ENCODE results near the gene OR4E1. TPM values are rescaled to one million over a fixed set of nuclear protein-coding genes. Genes with fewer than 3 reads are reported as not detected.

Gene OR4E1, protein sequence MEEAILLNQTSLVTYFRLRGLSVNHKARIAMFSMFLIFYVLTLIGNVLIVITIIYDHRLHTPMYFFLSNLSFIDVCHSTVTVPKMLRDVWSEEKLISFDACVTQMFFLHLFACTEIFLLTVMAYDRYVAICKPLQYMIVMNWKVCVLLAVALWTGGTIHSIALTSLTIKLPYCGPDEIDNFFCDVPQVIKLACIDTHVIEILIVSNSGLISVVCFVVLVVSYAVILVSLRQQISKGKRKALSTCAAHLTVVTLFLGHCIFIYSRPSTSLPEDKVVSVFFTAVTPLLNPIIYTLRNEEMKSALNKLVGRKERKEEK
- under 1 TPM; 0.07 to 0.11 TPM for total RNA-seq

DNA sequence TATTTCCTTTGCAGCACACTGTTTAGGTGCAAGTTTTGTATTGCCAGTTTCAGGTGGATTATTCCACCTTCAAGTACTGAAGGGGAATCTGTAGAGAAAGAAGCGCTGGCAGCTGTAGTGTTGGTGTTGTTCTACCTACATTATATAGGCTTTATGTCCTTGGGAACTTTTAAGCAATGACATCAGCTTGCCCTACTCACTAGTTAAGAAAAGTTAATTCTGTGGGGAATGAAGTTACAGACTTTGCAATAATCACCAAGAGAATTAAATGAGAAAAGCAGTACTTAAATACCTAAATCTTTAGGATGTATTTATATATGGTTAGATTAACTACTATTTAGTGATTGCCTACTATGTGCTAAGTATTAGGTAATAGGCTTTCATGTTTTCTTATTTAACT lies at the start of gene OR4E1:
TSS of gene OR4E1 (minus strand) at position 101 of the 400 bp plus-strand sequence. CDS start 2,883 bp downstream, outside the sequence.
- ChIA-PET POLR2A (no interaction called here), CTCF (interaction anchor here (0.6 to 1.4 kb wide), 3 partner anchors 15 to 984 kb away, joined by 3 to 4 read pairs (median 3); no protein-coding TSS in a partner anchor)
- no peaks in the 10 kb centered on the region for H3K36me3 Mint-ChIP-seq (ENCODE audit: low read depth)
- intact Hi-C loops (cut with DNase I, micrococcal nuclease) = no loop called here
- no peak within 1 kb of the TSS for H3K4me3 Mint-ChIP-seq
- H3K27me3 Mint-ChIP-seq = peaks cover 19% of the 10 kb centered on the region
- no peaks in the 10 kb centered on the region for H3K4me1 Mint-ChIP-seq
- peaks cover 2% of the 10 kb centered on the region for H3K9me3 Mint-ChIP-seq (ENCODE audit: low read depth)
- H3K27ac Mint-ChIP-seq = no peak within 1 kb of the TSS
- DNase-seq (no peak), ATAC-seq (no peak)

- CTCF ChIA-PET = interaction anchor here (2.1 to 7.4 kb wide), 2 partner anchors 11 to 104 kb away, joined by 5 to 73 read pairs; no protein-coding TSS in a partner anchor
- Mint-ChIP-seq H3K36me3 (ENCODE audit: low read depth) (no peaks in the 10 kb centered on the region), H3K27ac (no peak overlapping the region), H3K9me3 (ENCODE audit: low read depth) (no peaks in the 10 kb centered on the region), H3K27me3 (peaks cover 20% of the 10 kb centered on the region), H3K4me3 (no peak overlapping the region), H3K4me1 (no peaks in the 10 kb centered on the region)
- DNase-seq (no peak), ATAC-seq (no peak)
- intact Hi-C loops (cut with DNase I, micrococcal nuclease) = loop anchor here in 1 of 2 experiments (5.0 kb wide), 2 partner anchors 796 to 816 kb away; no protein-coding TSS in a partner anchor
- POLR2A ChIA-PET = no interaction called here
Measured at GRCh38 chr14:21721504-21721903, 47.9 kb upstream of the OR4E1 start.

DNA sequence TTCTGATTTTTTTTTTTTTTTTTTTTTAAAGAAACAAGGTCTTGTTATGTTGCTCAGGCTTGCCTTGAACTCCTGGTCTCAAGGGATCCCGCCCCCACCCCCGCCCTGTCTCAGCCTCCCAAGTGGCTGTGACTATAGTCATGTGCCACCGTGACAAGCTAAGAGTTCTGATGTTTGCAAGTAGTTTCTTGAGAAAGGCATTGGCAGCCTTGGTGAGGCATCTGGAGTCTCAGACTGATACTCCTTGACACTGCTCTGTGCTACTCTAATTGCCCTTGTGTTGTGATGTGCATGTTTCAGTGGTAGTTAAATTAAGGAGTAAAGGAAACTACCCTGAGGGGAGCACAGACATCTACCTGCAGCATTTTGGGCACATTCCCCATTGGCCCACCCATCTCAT lies 46.2 kb upstream of the OR4E1 start:
- intact Hi-C loops (cut with DNase I, micrococcal nuclease) = loop anchor here (5.0 to 10.0 kb wide), 3 partner anchors 797 to 835 kb away; no protein-coding TSS in a partner anchor
- CTCF ChIA-PET = interaction anchor here (7.4 kb wide), 1 partner anchor 9 kb away, joined by 73 read pairs; no protein-coding TSS in a partner anchor
- POLR2A ChIA-PET = no interaction called here
- Mint-ChIP-seq H3K9me3 (ENCODE audit: low read depth) (no peaks in the 10 kb centered on the region), H3K27me3 (peaks cover 20% of the 10 kb centered on the region), H3K4me3 (no peak overlapping the region), H3K27ac (no peak overlapping the region), H3K4me1 (no peaks in the 10 kb centered on the region), H3K36me3 (ENCODE audit: low read depth) (no peaks in the 10 kb centered on the region)
- ATAC-seq = peak; percentile 32
- peak; percentile 15 for DNase-seq

DNA sequence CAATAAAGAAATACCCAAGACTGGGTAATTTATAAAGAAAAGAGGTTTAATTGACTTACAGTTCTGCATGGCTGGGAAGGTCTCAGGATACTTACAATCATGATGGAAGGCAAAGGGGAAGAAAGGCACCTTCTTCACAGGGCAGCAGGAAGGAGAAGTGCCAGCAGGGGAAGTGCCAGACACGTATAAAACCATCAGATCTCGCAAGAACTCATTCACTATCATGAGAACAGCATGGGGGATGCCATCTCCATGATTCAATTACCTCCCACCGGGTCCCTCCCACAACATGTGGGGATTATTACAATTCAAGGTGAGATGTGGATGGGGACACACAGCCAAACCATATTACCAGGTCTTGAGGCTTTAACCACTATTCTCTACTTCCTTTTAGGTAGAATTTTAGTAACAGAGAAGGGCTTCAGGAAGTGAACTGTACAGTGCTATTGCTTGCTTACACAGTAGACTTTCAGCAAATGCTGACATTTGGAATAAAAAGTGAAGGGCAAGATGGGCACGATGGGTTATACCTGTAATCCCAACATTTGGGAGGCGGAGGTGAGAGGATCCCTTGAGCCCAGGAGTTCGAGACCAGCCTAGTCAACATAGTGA lies 40.8 kb upstream of the OR4E1 start:
- peak; percentile 9 for DNase-seq
- H3K36me3 Mint-ChIP-seq (ENCODE audit: low read depth) = no peaks in the 10 kb centered on the region
- peak; percentile 52 for ATAC-seq
- ChIA-PET POLR2A (no interaction called here), CTCF (no interaction called here)
- no peaks in the 10 kb centered on the region for H3K9me3 Mint-ChIP-seq (ENCODE audit: low read depth)
- peaks cover 3% of the 10 kb centered on the region for H3K4me1 Mint-ChIP-seq
- peaks cover 23% of the 10 kb centered on the region for H3K27me3 Mint-ChIP-seq
- intact Hi-C loops (cut with DNase I, micrococcal nuclease) = loop anchor here in 1 of 2 experiments (10.0 kb wide), 1 partner anchor 840 kb away; no protein-coding TSS in a partner anchor
- H3K4me3 Mint-ChIP-seq = peak overlapping the region; percentile 28
- peak overlapping the region; percentile 16 for H3K27ac Mint-ChIP-seq

DNA sequence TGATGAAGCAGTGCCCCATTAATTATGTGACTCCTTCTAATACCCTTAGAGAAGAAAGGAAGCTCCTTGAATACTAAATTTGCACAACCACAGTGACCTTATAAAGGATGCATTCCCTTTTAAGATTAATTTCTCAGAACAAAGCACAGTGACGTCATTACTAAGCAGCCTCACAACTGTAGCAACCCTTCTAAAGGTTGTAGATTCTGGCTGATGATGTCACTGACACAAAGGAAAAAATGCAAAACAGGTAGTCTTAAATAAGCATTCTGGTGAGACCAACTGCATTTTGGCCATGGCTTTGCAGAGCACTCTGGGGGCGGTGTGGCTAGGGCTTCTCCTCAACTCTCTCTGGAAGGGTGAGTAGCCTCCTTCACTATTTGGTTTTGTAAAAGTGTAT lies 38.4 kb upstream of the OR4E1 start:
- H3K27me3 Mint-ChIP-seq = peaks cover 27% of the 10 kb centered on the region
- H3K36me3 Mint-ChIP-seq (ENCODE audit: low read depth) = peaks cover 6% of the 10 kb centered on the region
- H3K4me3 Mint-ChIP-seq = peak overlapping the region; percentile 60
- intact Hi-C loops (cut with DNase I, micrococcal nuclease) = loop anchor here in 1 of 2 experiments (10.0 kb wide), 1 partner anchor 843 kb away; no protein-coding TSS in a partner anchor
- H3K4me1 Mint-ChIP-seq = peaks cover 3% of the 10 kb centered on the region
- ChIA-PET POLR2A (no interaction called here), CTCF (interaction anchor here (0.8 to 5.9 kb wide), 13 partner anchors 12 to 132 kb away, joined by 3 to 73 read pairs (median 4); partner anchors contain the start of genes OR10G3 and OR4E2)
- DNase-seq (no peak), ATAC-seq (peak; percentile 46)
- H3K27ac Mint-ChIP-seq = peak overlapping the region; percentile 47
- peaks cover 3% of the 10 kb centered on the region for H3K9me3 Mint-ChIP-seq (ENCODE audit: low read depth)

DNA sequence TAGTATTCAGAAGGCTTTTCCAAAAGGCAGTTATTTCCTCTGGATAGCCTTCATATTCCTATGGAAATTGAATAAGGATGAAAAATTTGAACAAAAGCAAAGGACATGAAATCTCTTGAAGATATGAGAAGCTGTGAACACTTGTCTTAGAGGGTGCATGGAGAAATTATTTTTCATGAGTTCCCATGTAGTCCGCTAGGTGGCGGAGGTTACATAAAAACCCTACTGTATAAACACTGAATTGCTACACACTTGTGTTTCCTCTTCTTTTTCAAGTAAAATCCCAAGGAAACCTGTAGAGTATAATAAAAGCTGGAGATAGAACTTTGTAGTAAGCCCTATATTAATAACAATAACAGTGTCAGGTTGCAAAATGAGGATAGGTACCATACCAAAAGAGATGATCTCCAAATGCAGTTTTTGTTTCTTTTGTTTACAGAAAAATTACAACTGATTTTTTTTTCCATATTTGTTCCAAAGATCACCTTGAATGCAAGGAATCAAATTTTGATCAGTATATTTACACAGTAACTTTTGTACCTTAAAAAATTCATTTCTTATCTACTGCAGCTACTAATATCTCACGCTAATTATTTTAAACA lies 37.8 kb upstream of the OR4E1 start:
- Mint-ChIP-seq H3K36me3 (ENCODE audit: low read depth) (peaks cover 6% of the 10 kb centered on the region), H3K9me3 (ENCODE audit: low read depth) (peaks cover 3% of the 10 kb centered on the region), H3K4me1 (peaks cover 3% of the 10 kb centered on the region), H3K4me3 (peak overlapping the region; percentile 60), H3K27me3 (peaks cover 23% of the 10 kb centered on the region), H3K27ac (no peak overlapping the region)
- ChIA-PET POLR2A (no interaction called here), CTCF (interaction anchor here (0.5 to 5.9 kb wide), 18 partner anchors 10 to 131 kb away, joined by 3 to 73 read pairs (median 4); partner anchors contain the start of genes OR10G3 and OR4E2)
- peak; percentile 37 for DNase-seq
- peak; percentile 47 for ATAC-seq
- intact Hi-C loops (cut with DNase I, micrococcal nuclease) = loop anchor here in 1 of 2 experiments (10.0 kb wide), 1 partner anchor 843 kb away; no protein-coding TSS in a partner anchor

GRCh38 chr14:21704338-21704737 lies 30.7 kb upstream of the OR4E1 start:
- intact Hi-C loops (cut with DNase I, micrococcal nuclease) = loop anchor here in 1 of 2 experiments (5.0 kb wide), 1 partner anchor 62 kb away; no protein-coding TSS in a partner anchor
- ATAC-seq = peak; percentile 67
- POLR2A ChIA-PET = interaction anchor here (0.5 kb wide), 1 partner anchor 12 kb away, joined by 8 read pairs; no protein-coding TSS in a partner anchor
- CTCF ChIA-PET = interaction anchor here (1.0 to 1.3 kb wide), 3 partner anchors 19 to 49 kb away, joined by 3 to 6 read pairs (median 4); no protein-coding TSS in a partner anchor
- DNase-seq = no peak
- peaks cover 10% of the 10 kb centered on the region for H3K27me3 Mint-ChIP-seq
- H3K9me3 Mint-ChIP-seq (ENCODE audit: low read depth) = peaks cover 5% of the 10 kb centered on the region
- H3K36me3 Mint-ChIP-seq (ENCODE audit: low read depth) = peaks cover 6% of the 10 kb centered on the region
- peak overlapping the region; percentile 52 for H3K27ac Mint-ChIP-seq
- no peak overlapping the region for H3K4me3 Mint-ChIP-seq
- peaks cover 19% of the 10 kb centered on the region for H3K4me1 Mint-ChIP-seq

GRCh38 chr14:21703357-21704326 lies 30.0 kb upstream of the OR4E1 start:
- DNase-seq (no peak), ATAC-seq (peak; percentile 94)
- H3K4me3 Mint-ChIP-seq = no peak overlapping the region
- H3K4me1 Mint-ChIP-seq = peaks cover 19% of the 10 kb centered on the region
- ChIA-PET CTCF (interaction anchor here (1.0 to 1.3 kb wide), 3 partner anchors 19 to 48 kb away, joined by 3 to 6 read pairs (median 4); no protein-coding TSS in a partner anchor), POLR2A (interaction anchor here (0.5 kb wide), 1 partner anchor 12 kb away, joined by 8 read pairs; no protein-coding TSS in a partner anchor)
- peak overlapping the region; percentile 52 for H3K27ac Mint-ChIP-seq
- H3K9me3 Mint-ChIP-seq (ENCODE audit: low read depth) = peaks cover 2% of the 10 kb centered on the region
- peaks cover 4% of the 10 kb centered on the region for H3K27me3 Mint-ChIP-seq
- intact Hi-C loops (cut with DNase I, micrococcal nuclease) = loop anchor here in 1 of 2 experiments (5.0 kb wide), 1 partner anchor 61 kb away; no protein-coding TSS in a partner anchor
- no peaks in the 10 kb centered on the region for H3K36me3 Mint-ChIP-seq (ENCODE audit: low read depth)

- intact Hi-C loops (cut with DNase I, micrococcal nuclease) = loop anchor here in 1 of 2 experiments (5.0 kb wide), 1 partner anchor 60 kb away; no protein-coding TSS in a partner anchor
- Mint-ChIP-seq H3K27me3 (no peaks in the 10 kb centered on the region), H3K4me1 (peaks cover 19% of the 10 kb centered on the region), H3K9me3 (ENCODE audit: low read depth) (peaks cover 2% of the 10 kb centered on the region), H3K4me3 (no peak overlapping the region), H3K27ac (no peak overlapping the region), H3K36me3 (ENCODE audit: low read depth) (no peaks in the 10 kb centered on the region)
- ATAC-seq (no peak), DNase-seq (no peak)
- CTCF ChIA-PET = interaction anchor here (1.4 kb wide), 1 partner anchor 21 kb away, joined by 6 read pairs; no protein-coding TSS in a partner anchor
- POLR2A ChIA-PET = no interaction called here
Measured at GRCh38 chr14:21702316-21702715, 28.7 kb upstream of the OR4E1 start.

- H3K27ac Mint-ChIP-seq = no peak overlapping the region
- no peaks in the 10 kb centered on the region for H3K36me3 Mint-ChIP-seq (ENCODE audit: low read depth)
- ChIA-PET CTCF (interaction anchor here (1.3 kb wide), 1 partner anchor 35 kb away, joined by 3 read pairs; no protein-coding TSS in a partner anchor), POLR2A (no interaction called here)
- H3K4me1 Mint-ChIP-seq = peaks cover 11% of the 10 kb centered on the region
- intact Hi-C loops (cut with DNase I, micrococcal nuclease) = no loop called here
- ATAC-seq = no peak
- H3K4me3 Mint-ChIP-seq = no peak overlapping the region
- no peaks in the 10 kb centered on the region for H3K27me3 Mint-ChIP-seq
- DNase-seq = no peak
- H3K9me3 Mint-ChIP-seq (ENCODE audit: low read depth) = no peaks in the 10 kb centered on the region
Measured at GRCh38 chr14:21699551-21699950, 25.9 kb upstream of the OR4E1 start.

Measured in activated CD4-positive, alpha-beta T cell treated with anti-CD3 and anti-CD28 coated beads for 36 hours (primary cell).